ENCODE measurements around the gene MOB2.

Gene MOB2

GRCh38 chr11:1455763-1456060 is 30.9 kb downstream of the MOB2 start:
- no peak for DNase-seq

- no peak for DNase-seq
These were observed 31.4 kb downstream of the MOB2 start for GRCh38 chr11:1455032-1455762.

DNA sequence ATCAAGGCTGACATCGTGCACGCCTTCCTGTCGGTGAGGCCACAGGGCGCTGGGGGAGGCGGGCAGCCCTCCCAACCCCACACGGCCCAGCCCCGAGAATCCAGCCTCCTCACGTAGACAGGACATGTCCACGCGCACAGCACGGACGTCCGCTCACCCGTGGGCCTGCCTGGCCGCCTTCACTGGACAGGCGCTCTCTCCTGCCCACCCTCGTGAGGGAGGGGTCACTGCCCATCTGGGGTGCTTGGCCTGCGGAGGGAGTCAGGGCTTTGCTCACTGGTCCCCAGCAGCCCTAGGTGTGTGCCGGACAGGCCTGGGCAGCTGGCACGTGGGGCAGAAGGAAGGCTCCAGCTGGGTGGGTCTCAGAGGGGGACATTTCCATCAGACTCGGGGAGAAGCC is 32.0 kb downstream of the MOB2 start:
- DNase-seq, result no peak

GRCh38 chr11:1453611-1454034 is 33.0 kb downstream of the MOB2 start:
- peak; percentile 23 for DNase-seq

DNA sequence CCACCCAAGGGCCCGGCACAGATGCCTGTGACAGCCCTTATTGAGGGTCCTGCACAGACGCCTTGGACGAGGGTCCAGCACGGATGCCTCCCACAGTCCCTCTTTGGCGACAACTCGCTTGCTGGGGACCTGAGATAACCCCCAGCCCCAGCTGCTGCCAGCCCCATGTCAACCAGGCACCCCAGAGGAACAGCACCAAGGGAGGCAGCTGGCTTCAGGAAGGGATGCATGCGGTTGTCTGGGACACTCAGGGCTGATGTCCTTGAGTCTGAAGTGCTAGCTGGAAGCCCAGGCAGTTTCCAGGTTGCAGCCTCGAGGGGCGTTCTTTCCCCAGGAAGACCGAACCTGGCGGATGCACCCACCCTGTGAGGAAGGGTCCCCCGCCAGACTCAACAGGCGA is 33.8 kb downstream of the MOB2 start:
- DNase-seq, result no peak

DNA sequence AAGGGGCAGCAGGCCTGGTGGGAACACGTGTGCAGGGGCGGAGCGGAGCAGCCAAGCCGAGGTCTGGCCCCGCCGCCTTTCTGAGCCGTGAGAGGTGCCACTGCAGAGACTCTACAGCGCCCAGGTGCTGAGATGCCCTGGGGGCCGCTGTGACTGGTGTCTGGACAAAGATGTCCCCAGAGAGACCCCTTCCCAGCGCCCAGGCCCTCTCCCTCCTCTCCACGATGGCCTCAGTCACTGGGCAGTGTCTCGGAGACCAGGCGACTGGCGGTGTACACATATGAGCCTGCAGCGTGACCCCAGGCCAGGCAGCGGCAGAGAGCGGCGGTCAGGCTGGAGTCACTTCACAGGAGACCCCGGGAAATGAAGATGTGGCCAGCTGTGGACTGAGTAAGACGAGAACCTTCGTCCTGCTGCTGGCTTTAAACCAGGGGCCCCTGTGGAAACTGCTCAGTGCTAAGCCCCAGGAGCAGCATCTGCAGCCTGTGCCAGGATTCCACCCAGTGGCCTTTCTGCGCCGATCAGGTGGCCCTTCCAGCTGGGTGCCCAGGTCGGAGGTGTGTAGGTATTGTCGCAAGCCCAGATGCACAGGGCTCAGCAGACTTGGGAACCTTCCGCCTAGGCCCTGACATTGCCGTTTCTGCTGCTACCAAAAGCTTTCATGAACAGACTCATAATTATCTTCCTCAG is 34.7 kb downstream of the MOB2 start:
- DNase-seq, result no peak

DNA sequence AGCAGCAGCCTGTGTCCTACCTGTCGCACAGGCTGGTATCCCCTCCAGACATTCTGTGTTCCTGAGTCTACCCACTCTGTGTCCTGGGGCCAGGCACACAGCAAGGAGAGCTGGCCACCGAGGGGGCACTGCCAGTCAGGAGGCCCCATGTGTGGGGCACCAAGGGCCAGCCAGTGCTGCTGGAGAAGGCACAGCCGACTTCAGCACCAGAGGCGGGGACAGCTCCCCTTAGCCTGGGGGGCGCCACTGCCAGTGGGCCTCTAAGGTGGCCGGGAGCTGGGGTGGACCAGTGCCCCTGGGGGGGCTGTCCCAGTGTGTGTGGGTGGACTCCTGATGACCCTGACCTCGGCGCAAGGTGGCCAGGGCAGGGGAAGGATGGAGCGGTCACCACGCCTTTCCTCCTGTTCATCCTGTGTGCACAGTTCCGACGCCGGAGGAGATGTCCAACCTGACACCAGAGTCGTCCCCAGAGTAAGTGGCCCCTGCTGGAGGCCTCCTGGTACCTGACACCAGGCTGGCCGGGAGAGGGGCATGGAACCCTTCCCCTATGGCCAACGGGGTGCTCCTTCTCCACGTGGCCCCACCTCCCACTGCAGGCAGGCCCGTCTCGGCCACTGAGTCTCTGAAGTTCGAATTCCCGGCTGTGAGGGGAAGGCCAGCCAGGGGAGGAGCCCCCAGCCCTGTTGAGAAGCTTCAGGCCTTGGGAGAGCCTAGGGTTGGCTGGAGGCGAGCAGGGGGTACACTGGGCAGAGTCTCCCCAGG is 35.4 kb downstream of the MOB2 start:
- no peak for DNase-seq

GRCh38 chr11:1450344-1450875 is 36.2 kb downstream of the MOB2 start:
- no peak for DNase-seq

DNA sequence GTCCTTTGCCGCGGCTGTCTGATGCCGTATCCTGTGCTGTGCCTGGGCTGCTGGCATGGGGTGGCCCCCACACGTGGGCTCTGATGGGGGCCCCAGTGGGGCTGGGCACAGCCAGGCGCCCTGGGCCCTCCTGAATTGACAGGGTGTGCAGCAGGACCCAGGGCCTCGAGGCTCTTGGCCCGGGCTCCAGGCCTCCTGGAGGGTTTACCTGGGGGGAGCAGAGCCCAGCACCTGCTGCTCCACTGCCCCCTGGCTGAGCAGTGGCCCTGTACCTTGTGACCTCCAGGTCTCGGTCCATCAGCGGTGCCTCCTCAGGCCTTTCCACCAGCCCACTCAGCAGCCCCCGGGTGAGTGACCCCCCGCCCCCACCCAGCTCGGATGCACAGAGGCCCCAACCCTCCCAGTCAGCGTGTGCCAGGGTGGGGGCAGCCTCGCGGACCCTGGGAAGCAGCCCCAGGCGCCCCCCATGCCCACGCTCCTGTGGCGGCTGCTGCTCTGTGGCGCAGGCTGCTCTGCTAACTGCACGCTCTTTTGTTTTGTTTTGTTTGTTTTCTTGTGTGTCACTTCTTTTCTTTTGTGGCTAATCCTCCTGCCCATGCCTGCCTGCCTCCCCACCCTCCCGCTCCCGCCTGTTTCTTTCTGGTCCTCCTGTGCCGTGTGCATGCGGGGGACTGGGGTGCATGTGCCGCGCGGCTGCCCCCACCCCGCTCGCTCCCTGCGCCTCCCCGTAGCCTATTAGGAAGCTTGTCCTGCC is 36.9 kb downstream of the MOB2 start:
- DNase-seq, result no peak

DNA sequence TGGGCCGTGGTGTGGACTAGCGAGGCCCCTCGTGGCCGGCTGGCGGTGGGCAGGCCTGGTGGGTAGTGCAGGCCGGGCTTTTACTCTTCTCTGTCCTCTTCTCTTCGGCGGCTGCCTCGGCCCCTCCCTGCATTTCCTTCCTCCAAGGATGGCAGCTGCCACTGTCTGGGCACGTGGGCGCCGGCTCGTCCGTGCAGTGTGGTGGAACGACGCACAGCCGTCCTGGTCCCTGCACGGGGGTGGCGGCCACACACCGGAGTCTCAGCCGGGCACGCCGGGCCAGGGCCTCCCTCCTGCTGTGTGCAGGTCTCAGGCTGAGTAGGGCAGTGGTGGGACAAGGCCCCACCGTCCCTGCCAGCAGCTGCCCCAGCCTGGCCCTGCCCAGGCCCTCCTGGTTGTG is 37.7 kb downstream of the MOB2 start:
- no peak for DNase-seq

DNA sequence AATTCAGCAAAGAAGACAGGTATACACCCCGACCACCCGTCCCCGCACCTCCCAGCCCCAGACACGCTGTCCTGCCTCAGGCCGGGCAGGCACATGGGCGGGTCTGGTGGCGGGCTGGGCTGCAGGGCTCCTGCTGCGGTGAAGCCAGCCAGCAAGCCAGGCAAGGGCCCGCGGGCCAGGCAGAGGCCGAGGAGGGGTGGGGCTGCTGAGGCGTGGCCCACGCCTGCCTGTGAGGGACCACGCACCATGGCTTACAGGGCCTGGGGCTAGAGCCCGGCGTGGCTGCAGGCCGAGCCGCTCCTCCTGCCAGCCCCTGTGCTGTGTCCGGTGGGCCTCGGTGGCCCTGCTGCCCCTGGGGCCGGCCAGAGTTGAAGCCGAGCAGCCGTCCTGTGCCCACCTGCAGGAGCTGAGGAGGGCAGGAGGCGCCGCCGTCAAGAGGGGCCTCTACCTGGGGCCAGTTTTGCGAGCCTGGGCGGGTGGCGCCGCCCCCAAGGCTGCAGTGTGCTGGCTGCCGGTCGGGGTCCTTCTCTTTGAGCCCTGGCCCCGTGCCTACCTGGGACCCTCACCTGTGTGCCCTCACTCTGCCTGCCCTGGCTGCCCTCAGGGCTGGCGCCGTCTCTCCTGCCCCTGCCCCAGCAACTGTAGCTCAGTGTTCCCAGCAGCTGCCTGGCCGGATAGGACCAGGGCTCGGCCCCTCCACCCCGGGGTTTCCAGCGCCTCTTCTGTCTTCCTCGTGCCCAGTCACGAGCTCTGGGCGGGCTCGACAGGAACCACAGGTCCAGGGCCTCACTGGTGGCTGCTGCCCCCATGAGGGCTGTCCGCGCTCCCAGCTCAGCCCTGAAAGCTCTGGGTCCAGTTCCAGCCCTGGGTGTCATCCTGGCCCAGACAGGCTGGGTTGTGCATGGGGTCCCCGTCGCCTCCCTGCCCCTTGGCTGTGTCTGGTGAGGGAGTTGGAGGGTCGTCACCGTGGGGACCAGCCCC is 38.4 kb downstream of the MOB2 start:
- DNase-seq, result no peak

GRCh38 chr11:1446623-1447022 is 40.0 kb downstream of the MOB2 start:
- DNase-seq, result no peak

- no peak for DNase-seq
These were observed 40.7 kb downstream of the MOB2 start for GRCh38 chr11:1445741-1446445.

DNA sequence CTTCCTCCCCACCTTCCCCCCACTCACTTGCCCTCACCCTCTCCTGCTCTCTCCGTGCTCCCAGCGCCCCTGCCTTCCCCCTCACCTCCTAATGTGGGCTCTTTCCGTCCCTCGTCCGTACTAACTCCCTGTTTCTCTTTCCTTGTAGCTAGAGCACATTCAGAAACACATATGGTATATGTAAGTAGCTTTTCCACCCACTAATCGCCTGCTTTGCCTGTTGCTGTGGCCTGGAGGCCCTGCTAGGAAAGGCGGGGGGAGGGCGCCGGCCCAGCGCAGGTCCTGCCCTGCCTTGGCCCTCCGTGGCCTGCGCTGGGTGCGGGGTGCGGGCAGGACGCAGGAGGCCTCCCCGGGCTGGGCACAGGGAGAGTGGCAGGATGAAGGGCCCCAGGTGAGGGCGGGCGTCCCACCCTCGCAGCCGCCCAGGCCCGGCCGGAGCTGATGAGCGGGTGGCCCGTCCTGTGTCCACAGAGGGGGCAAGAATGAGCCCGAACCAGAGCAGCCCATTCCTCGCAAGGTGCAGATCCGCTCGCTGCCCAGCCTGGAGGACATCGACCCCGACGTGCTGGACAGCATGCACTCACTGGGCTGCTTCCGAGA is 41.7 kb downstream of the MOB2 start:
- DNase-seq, result no peak

DNA sequence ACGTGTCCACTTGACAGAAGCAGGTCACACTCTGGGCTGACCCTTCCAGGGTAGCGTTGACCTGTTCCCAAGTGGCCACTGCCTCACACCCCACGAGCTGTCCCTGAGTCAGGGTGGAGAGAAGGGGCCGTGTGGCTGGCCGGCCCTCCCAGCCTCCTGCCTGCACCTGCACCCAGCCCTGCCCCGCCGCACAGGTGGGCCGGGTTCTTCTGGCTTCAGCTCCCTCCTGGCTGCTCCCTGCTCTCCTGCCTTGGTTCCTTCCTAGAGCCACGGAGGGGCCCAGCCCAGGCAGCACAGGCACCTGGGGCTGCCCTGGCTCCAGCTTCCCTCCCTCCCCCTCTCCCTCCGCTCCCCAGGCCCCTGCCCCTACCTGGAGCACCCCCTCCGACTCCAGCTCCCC is 42.3 kb downstream of the MOB2 start:
- no peak for DNase-seq

- DNase-seq, result no peak
These were observed 42.8 kb downstream of the MOB2 start for GRCh38 chr11:1443737-1444136.

DNA sequence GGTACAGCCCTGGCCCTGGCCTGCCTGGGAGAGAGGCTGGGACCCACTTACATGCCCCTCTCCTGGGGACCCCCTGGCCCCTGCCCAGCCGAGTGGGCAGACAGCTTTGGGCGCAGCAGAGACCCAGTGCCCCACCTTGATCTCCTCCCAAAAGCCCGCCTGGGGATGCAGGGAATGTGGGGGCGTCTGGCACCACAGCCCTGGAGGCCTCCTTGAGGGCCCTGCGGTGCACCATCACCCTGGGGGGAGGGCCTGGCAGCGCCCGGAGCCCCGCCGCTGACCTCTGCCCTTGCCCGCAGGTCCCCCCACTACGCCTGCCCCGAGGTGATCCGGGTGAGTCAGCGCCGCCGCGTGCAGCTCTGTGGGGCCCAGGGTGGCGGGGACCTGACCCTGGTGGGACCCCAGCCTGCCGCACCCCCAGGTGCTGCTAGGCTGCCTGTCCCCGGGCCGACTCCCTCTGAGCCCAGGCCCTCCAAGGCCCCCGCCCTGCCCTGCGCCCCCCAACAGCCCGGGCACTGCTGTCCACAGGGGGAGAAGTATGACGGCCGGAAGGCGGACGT is 43.7 kb downstream of the MOB2 start:
- no peak for DNase-seq

- no peak for DNase-seq
These were observed 44.4 kb downstream of the MOB2 start for GRCh38 chr11:1442163-1442562.

DNA sequence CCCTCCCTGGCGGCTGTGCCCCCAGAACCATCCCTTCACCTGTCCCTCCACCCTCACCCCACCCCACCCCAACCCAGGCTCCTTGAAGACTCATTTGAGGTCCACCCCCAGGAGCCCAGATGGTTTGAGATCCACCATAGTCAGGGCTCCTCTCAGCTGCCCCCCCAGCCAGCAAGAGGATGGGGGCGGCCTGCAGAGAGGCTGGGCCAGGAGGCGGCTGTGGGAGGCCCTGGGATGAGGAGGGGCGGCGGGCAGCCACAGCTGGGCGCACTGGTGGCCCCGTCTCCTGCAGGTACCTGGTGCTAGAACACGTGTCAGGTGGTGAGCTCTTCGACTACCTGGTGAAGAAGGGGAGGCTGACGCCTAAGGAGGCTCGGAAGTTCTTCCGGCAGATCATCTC is 46.1 kb downstream of the MOB2 start:
- DNase-seq, result no peak

- no peak for DNase-seq
These were observed 46.5 kb downstream of the MOB2 start for GRCh38 chr11:1440066-1440465.

Measured in stimulated activated CD4-positive, alpha-beta T cell treated with anti-CD3 and anti-CD28 coated beads, Interleukin-1b, Interleukin-23, amount 100 ng/mL, for 48 hours (primary cell).